GM13976 (cell line): Measurements from ENCODE around the gene SACS.

ENCODE experiments used
- DNase-seq: peaks from one replicate; pipeline ENCODE4 v3.0.0; 2012; ENCODE audit warnings: low spot score
- in situ Hi-C: fragments of 300-500 bp; cut with MboI; formaldehyde crosslinking; loops from one replicate; pipeline ENCODE4 v1.12.0; 2022; ENCODE audit warnings: low sequenced_read_pairs, mixed read lengths, inconsistent platforms; ENCODE audit not compliant: unreplicated experiment
- TF ChIP-seq, protein P1 (sequence below): IDR thresholded peaks from 2 replicates; pipeline ENCODE4 v1.5.1; 2012; ENCODE audit warnings: borderline replicate concordance, mild to moderate bottlenecking; ENCODE audit not compliant: insufficient read depth; ENCODE audit errors: extremely low read depth, missing control alignments, control extremely low read depth

Gene SACS

GRCh38 chr13:23354520-23354919, 79.0 kb downstream of the SACS start:
- no peak for DNase-seq
- in situ Hi-C loops: no loop called here
- TF ChIP-seq, protein P1, sequence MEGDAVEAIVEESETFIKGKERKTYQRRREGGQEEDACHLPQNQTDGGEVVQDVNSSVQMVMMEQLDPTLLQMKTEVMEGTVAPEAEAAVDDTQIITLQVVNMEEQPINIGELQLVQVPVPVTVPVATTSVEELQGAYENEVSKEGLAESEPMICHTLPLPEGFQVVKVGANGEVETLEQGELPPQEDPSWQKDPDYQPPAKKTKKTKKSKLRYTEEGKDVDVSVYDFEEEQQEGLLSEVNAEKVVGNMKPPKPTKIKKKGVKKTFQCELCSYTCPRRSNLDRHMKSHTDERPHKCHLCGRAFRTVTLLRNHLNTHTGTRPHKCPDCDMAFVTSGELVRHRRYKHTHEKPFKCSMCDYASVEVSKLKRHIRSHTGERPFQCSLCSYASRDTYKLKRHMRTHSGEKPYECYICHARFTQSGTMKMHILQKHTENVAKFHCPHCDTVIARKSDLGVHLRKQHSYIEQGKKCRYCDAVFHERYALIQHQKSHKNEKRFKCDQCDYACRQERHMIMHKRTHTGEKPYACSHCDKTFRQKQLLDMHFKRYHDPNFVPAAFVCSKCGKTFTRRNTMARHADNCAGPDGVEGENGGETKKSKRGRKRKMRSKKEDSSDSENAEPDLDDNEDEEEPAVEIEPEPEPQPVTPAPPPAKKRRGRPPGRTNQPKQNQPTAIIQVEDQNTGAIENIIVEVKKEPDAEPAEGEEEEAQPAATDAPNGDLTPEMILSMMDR: no peak

- TF ChIP-seq, protein P1: no peak
Measured at GRCh38 chr13:23352161-23352560, 81.3 kb downstream of the SACS start.

DNA sequence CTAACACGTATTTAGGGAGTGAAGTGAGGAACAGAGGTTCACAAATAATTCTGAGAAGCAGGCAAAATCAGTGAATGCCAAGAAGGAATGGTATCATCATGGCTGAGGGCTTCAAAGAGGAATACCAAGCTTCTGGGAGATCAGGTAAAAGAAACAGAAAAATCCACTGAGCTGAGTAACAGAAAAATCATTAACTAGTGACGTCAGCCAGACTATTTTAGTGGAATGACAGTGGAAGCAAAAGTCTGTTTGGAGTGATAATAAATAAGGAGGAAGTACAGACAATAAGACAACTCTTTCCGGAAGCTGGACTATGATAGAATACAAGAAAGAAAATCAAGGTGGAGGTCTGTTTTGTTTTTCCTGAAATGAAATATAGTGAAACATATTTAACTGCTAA, 83.5 kb downstream of the SACS start:
- DNase-seq: no peak
- in situ Hi-C loops: no loop called here
- TF ChIP-seq, protein P1: no peak

More at GRCh38 chr13:23352161-23352560, 81.3 kb downstream of the SACS start:
- in situ Hi-C loops: no loop called here
- DNase-seq: no peak

- in situ Hi-C loops: no loop called here
- no peak for DNase-seq
- TF ChIP-seq, protein P1: no peak
Measured at GRCh38 chr13:23349161-23349897, 84.2 kb downstream of the SACS start.

- TF ChIP-seq, protein P1: no peak
- DNase-seq: no peak
- in situ Hi-C loops: no loop called here
Measured at GRCh38 chr13:23348262-23349127, 85.0 kb downstream of the SACS start.

DNA sequence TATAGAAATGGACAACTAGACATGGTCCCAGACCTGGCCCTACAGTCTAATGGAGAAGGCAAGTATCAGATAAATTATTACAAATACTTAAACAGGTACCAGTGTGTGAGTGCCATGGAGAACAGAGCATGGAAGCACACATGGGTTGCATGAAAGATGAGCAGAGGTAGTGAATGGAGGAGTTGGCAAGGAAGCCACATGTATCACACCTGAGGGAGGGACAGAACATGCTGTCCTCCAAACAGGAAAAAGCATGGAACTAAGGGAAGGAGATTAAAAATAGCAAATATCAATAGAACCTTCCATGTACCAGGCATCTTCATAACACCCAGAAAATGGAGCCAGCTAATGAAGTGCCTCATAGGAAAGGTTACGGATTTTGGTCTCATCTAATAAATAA, 85.9 kb downstream of the SACS start:
- in situ Hi-C loops: no loop called here
- DNase-seq: no peak
- TF ChIP-seq, protein P1: no peak
